MM.1S (cell line): Measurements from ENCODE around the gene NELL1.

ENCODE experiments used
- EZH2 ChIP-seq: fragments of 300-600 bp; sonication (generic); optimal IDR thresholded peaks from 2 replicates; pipeline ENCODE3; 2017; ENCODE audit warnings: low read depth, mild to moderate bottlenecking, antibody characterized with exemption, low read length, mixed read lengths
- EZH2phosphoT487 ChIP-seq: fragments of 300-600 bp; sonication (generic); IDR thresholded peaks from 2 replicates; pipeline ENCODE4 v1.6.1; 2018; ENCODE audit warnings: antibody characterized with exemption, low read length
- TF ChIP-seq, protein P1 (sequence below): fragments of 300-600 bp; sonication (generic); IDR thresholded peaks from 2 replicates; pipeline ENCODE4 v1.5.1; 2016; ENCODE audit warnings: antibody characterized with exemption, low read length, mixed read lengths

- TF ChIP-seq, protein P1, sequence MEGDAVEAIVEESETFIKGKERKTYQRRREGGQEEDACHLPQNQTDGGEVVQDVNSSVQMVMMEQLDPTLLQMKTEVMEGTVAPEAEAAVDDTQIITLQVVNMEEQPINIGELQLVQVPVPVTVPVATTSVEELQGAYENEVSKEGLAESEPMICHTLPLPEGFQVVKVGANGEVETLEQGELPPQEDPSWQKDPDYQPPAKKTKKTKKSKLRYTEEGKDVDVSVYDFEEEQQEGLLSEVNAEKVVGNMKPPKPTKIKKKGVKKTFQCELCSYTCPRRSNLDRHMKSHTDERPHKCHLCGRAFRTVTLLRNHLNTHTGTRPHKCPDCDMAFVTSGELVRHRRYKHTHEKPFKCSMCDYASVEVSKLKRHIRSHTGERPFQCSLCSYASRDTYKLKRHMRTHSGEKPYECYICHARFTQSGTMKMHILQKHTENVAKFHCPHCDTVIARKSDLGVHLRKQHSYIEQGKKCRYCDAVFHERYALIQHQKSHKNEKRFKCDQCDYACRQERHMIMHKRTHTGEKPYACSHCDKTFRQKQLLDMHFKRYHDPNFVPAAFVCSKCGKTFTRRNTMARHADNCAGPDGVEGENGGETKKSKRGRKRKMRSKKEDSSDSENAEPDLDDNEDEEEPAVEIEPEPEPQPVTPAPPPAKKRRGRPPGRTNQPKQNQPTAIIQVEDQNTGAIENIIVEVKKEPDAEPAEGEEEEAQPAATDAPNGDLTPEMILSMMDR, result no peak
- TF ChIP-seq EZH2, result no peak
- TF ChIP-seq EZH2phosphoT487, result no peak
Observed at GRCh38 chr11:21133722-21134121, 464.3 kb downstream of the NELL1 start.
